Neural cell (in vitro differentiated cells): ENCODE data around the gene ITGA11. TPM values are rescaled to one million over a fixed set of nuclear protein-coding genes. Genes with fewer than 3 reads are reported as not detected.
"Not testable (repeated sequence)": the region's sequence is repeated elsewhere in the genome, so short reads cannot be mapped to it uniquely, and the experiment has no call there.

Experiments used
- H2AFZ ChIP-seq: fragments of 200-600, 300-800 bp; sonication (generic), shearing (Covaris generic); 2 replicates; pipeline ENCODE4 v1.6.0; 2014; ENCODE audit warnings: low read depth, mild to moderate bottlenecking, antibody characterized with exemption, low read length, moderate library complexity
- H3F3A ChIP-seq: fragments of 200-600 bp; shearing (Covaris generic); 2 replicates; pipeline ENCODE4 v1.6.1; 2016; ENCODE audit warnings: mild to moderate bottlenecking, moderate library complexity, mixed read lengths, antibody characterized with exemption, low read length; ENCODE audit not compliant: insufficient read depth, poor library complexity, severe bottlenecking
- H3K27ac ChIP-seq: fragments of 200-600, 300-800 bp; sonication (generic), shearing (Covaris generic); 2 replicates; pipeline ENCODE4 v1.5.1; 2014; ENCODE audit warnings: mild to moderate bottlenecking, low read length, moderate library complexity
- H3K27me3 ChIP-seq: fragments of 300-800, 200-600 bp; sonication (generic), shearing (Covaris generic); 2 replicates; pipeline ENCODE4 v1.6.0; 2014; ENCODE audit warnings: mild to moderate bottlenecking, low read depth, low read length, moderate library complexity; ENCODE audit not compliant: insufficient read depth
- H3K36me3 ChIP-seq: fragments of 300-800, 200-600 bp; sonication (generic), shearing (Covaris generic); 2 replicates; pipeline ENCODE4 v1.5.1; 2014; ENCODE audit warnings: mild to moderate bottlenecking, antibody characterized with exemption, low read length, moderate library complexity; ENCODE audit not compliant: insufficient read depth
- H3K4me2 ChIP-seq: fragments of 300-800, 200-600 bp; sonication (generic), shearing (Covaris generic); 2 replicates; pipeline ENCODE4 v1.6.0; 2014; ENCODE audit warnings: mild to moderate bottlenecking, low read length
- H3K4me3 ChIP-seq: fragments of 300-800, 200-600 bp; sonication (generic), shearing (Covaris generic); 2 replicates; pipeline ENCODE4 v1.5.1; 2014; ENCODE audit warnings: mild to moderate bottlenecking, low read length, moderate library complexity
- H3K79me2 ChIP-seq: fragments of 200-600 bp; shearing (Covaris generic); replicated peaks from 2 replicates; pipeline ENCODE4 v1.6.0; 2014; ENCODE audit warnings: mild to moderate bottlenecking, low read length, moderate library complexity; ENCODE audit not compliant: insufficient read depth
- H3K9ac ChIP-seq: fragments of 300-800, 200-600 bp; sonication (generic), shearing (Covaris generic); 2 replicates; pipeline ENCODE4 v1.6.1; 2016; ENCODE audit warnings: mild to moderate bottlenecking, low read length, mixed read lengths
- H3K9me2 ChIP-seq: fragments of 200-600 bp; shearing (Covaris generic); 2 replicates; pipeline ENCODE4 v1.6.1; 2016; ENCODE audit warnings: mild to moderate bottlenecking, low read length, mixed read lengths; ENCODE audit not compliant: insufficient read depth
- H3K9me3 ChIP-seq: fragments of 200-600, 300-800 bp; sonication (generic), shearing (Covaris generic); 2 replicates; pipeline ENCODE4 v1.6.1; 2016; ENCODE audit warnings: mild to moderate bottlenecking, mixed run types, low read length, moderate library complexity, mixed read lengths
- H4K20me1 ChIP-seq: fragments of 200-600 bp; shearing (Covaris generic); 2 replicates; pipeline ENCODE4 v1.6.1; 2016; ENCODE audit warnings: mild to moderate bottlenecking, mixed run types; ENCODE audit not compliant: insufficient read depth
- EZH2 ChIP-seq: fragments of 200-600, 300-800 bp; shearing (Covaris generic), sonication (generic); IDR thresholded peaks from 2 replicates; pipeline ENCODE4 v1.6.1; 2014; ENCODE audit warnings: antibody characterized with exemption, low read length, borderline replicate concordance, mild to moderate bottlenecking; ENCODE audit not compliant: insufficient read depth, poor library complexity, severe bottlenecking
- POLR2AphosphoS5 ChIP-seq: IDR thresholded peaks from 2 replicates; pipeline ENCODE4 v1.6.1; 2012
- RAD21 ChIP-seq: fragments of 450-650 bp; conservative IDR thresholded peaks from 2 replicates; pipeline ENCODE4 v1.6.1; 2014; ENCODE audit warnings: antibody characterized with exemption, mild to moderate bottlenecking, moderate library complexity
- TAF1 ChIP-seq: IDR thresholded peaks from 2 replicates; pipeline ENCODE4 v1.6.1; 2012; ENCODE audit warnings: low read depth
- polyA plus RNA-seq: library from polyadenylated mRNA; depleted of rRNA; stranded (reverse); fragments of >200 nt; gene quantifications from 2 replicates; pipeline ENCODE4 v1.2.3, GENCODE V29; 2014
- TF ChIP-seq, protein P1 (sequence below): fragments of 450-650 bp; IDR thresholded peaks from 2 replicates; pipeline ENCODE4 v1.5.1; 2014; ENCODE audit warnings: antibody characterized with exemption, mild to moderate bottlenecking, moderate library complexity; ENCODE audit not compliant: poor library complexity, severe bottlenecking
- TF ChIP-seq, protein P2 (sequence below): IDR thresholded peaks from 2 replicates; pipeline ENCODE4 v1.6.1; 2012; ENCODE audit warnings: borderline replicate concordance

ITGA11 gene
- polyA plus RNA-seq, 1 donor from 2014 or later: not detected

DNA sequence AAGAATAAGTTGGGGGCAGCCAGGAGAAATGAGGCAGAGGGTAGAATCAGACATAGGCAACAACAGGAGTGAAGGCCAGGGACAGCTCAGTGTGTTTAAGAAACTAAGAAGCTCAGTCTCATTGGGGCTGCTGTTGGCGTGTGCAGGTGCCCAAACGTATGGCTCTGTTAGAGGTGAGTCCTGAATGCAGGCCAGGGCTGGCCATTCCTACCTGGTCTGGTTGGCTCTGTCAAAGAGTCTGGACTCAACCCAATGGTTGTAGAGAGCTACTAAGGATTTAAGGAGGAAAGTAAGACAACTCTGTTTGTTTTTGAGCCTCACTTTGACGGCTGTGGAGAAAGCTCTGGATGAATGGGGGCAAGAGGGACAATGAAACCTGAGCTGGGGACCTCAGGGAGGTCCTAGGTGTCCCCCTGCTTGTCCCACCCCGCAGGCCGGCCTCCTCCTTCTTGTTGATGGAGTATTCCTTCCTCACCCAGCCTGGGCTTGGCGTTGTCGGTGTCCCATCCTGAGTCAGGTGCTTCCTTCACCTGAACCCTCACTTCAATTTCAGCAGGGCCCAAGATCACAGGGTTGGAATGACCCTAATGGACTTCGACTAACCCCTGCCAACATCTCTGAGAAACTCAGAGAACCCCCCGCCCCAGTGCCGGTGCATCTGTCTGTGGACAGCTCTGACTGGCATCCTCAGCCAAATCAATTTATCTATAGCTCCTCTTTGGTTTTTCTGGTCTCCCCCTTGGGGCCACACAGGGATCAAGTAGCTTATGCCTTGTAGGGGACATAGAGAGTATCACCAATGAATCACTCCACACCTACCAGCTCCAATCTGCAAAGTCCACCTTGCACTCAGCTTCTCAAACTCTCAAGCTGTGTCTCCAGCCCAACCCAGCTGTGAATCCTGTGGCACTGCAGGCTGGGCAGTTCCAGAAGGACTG is 8.3 kb downstream of the ITGA11 start:
- H3K36me3 ChIP-seq: no peaks in the 10 kb centered on the region
- no peaks in the 10 kb centered on the region for H3K79me2 ChIP-seq
- H2AFZ ChIP-seq: no peak overlapping the region
- H3K27ac ChIP-seq: no peak overlapping the region
- no peaks in the 10 kb centered on the region for H3K9me3 ChIP-seq
- no peaks in the 10 kb centered on the region for H3K27me3 ChIP-seq
- no peaks in the 10 kb centered on the region for H3F3A ChIP-seq
- H3K4me3 ChIP-seq: no peak overlapping the region
- H3K4me2 ChIP-seq: no peak overlapping the region
- no peaks in the 10 kb centered on the region for H3K9me2 ChIP-seq
- H4K20me1 ChIP-seq: no peaks in the 10 kb centered on the region
- no peak for TF ChIP-seq EZH2
- TF ChIP-seq, protein P1, sequence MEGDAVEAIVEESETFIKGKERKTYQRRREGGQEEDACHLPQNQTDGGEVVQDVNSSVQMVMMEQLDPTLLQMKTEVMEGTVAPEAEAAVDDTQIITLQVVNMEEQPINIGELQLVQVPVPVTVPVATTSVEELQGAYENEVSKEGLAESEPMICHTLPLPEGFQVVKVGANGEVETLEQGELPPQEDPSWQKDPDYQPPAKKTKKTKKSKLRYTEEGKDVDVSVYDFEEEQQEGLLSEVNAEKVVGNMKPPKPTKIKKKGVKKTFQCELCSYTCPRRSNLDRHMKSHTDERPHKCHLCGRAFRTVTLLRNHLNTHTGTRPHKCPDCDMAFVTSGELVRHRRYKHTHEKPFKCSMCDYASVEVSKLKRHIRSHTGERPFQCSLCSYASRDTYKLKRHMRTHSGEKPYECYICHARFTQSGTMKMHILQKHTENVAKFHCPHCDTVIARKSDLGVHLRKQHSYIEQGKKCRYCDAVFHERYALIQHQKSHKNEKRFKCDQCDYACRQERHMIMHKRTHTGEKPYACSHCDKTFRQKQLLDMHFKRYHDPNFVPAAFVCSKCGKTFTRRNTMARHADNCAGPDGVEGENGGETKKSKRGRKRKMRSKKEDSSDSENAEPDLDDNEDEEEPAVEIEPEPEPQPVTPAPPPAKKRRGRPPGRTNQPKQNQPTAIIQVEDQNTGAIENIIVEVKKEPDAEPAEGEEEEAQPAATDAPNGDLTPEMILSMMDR: no peak
- TF ChIP-seq, protein P2, sequence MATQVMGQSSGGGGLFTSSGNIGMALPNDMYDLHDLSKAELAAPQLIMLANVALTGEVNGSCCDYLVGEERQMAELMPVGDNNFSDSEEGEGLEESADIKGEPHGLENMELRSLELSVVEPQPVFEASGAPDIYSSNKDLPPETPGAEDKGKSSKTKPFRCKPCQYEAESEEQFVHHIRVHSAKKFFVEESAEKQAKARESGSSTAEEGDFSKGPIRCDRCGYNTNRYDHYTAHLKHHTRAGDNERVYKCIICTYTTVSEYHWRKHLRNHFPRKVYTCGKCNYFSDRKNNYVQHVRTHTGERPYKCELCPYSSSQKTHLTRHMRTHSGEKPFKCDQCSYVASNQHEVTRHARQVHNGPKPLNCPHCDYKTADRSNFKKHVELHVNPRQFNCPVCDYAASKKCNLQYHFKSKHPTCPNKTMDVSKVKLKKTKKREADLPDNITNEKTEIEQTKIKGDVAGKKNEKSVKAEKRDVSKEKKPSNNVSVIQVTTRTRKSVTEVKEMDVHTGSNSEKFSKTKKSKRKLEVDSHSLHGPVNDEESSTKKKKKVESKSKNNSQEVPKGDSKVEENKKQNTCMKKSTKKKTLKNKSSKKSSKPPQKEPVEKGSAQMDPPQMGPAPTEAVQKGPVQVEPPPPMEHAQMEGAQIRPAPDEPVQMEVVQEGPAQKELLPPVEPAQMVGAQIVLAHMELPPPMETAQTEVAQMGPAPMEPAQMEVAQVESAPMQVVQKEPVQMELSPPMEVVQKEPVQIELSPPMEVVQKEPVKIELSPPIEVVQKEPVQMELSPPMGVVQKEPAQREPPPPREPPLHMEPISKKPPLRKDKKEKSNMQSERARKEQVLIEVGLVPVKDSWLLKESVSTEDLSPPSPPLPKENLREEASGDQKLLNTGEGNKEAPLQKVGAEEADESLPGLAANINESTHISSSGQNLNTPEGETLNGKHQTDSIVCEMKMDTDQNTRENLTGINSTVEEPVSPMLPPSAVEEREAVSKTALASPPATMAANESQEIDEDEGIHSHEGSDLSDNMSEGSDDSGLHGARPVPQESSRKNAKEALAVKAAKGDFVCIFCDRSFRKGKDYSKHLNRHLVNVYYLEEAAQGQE: no peak
- TF ChIP-seq RAD21: no peak
- no peak overlapping the region for H3K9ac ChIP-seq

DNA sequence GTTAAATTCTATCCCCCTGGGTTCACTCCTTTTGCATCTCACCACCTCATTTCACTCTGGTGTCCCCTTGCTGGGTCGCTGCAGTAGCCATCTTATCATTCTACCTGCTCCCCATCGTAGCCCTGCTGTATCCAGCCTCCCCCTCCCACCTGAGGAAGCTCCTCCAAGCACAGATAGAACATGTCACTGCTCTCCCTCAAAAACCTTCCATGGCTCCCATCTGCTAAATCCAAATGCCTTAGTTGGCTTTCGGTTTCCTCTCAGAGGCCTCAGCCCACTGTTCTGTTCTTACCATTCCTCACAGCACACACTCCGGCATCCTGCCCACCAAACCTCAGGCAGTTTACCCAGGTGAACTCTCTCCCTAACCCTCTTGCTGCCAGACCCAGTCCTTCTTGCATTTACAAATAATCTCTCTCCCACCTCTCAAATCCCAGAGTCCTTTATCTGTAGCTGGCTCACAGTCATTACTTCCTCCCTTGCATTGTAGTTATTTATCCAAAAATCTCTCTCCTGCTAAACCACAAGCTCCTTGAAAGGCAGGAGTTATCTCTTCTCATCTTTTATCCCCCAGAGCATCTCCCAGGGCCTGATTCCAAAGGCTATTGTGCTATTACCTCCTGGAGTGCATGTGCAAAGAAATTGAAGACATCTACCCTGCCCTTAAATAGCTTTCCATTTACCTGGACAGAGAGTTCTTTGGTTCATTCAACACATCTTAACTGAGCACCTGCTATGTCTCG is 9.4 kb downstream of the ITGA11 start:
- not testable (repeated sequence) for H2AFZ ChIP-seq, H4K20me1 ChIP-seq, H3K9me3 ChIP-seq, H3K9me2 ChIP-seq, H3F3A ChIP-seq, H3K4me3 ChIP-seq, H3K4me2 ChIP-seq, H3K79me2 ChIP-seq, H3K36me3 ChIP-seq, H3K27me3 ChIP-seq, H3K27ac ChIP-seq, H3K9ac ChIP-seq

DNA sequence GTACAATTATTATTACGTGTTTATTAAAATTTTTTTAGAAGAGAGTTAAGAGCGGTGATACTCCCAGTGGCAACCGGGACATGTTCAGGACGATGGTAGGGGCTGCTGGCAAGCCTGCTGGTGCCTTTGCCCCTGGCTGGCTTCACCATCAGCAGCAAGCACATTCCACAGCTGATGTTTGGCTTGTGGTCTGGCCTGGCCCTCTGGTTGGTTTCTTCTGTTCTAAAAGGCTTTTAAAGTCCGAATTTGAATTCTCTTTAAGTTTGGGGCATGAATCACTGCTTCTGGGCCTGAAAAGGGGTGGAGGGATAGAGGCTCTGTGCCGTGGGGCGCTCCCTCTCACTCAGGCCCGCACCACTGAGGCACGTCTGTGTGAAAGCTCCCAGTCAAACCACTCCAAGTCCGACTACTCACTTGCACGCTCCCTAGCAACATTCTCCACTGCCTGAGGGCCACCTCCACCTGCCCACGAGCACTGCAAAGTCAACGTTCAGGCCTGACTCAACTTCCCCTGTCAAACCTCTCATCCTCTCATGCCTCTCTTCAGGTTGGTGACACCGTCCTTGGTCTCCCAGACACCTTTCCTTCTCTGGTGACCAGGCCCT is 10.1 kb downstream of the ITGA11 start:
- H3K9ac ChIP-seq: no peak overlapping the region
- no peaks in the 10 kb centered on the region for H4K20me1 ChIP-seq
- H3K9me3 ChIP-seq: no peaks in the 10 kb centered on the region
- no peaks in the 10 kb centered on the region for H3K36me3 ChIP-seq
- H3K9me2 ChIP-seq: no peaks in the 10 kb centered on the region
- H2AFZ ChIP-seq: no peak overlapping the region
- no peaks in the 10 kb centered on the region for H3F3A ChIP-seq
- TF ChIP-seq POLR2AphosphoS5: no peak
- no peak for TF ChIP-seq TAF1
- no peak overlapping the region for H3K4me3 ChIP-seq
- H3K79me2 ChIP-seq: no peaks in the 10 kb centered on the region
- H3K27ac ChIP-seq: no peak overlapping the region
- H3K4me2 ChIP-seq: no peak overlapping the region
- no peaks in the 10 kb centered on the region for H3K27me3 ChIP-seq
